GM23338 (cell line): ENCODE data around the gene RFX3. TPM values are rescaled to one million over a fixed set of nuclear protein-coding genes. Genes with fewer than 3 reads are reported as not detected.
A peak's percentile ranks its signal among the peaks of the same experiment; 100 is the strongest.

Experiments used
- ATAC-seq: fragments of 200-7000 bp; cut with Tn5 transposase; 3 replicates; pipeline ENCODE4 v1.9.1; 2020
- DNase-seq: peaks from one replicate; pipeline ENCODE4 v3.0.0-alpha.2; 2015; ENCODE audit warnings: low spot score
- H2AFZ ChIP-seq: fragments of 200-600 bp; sonication (generic); 2 replicates; pipeline ENCODE4 v1.8.0; 2016; ENCODE audit warnings: antibody characterized with exemption, mild to moderate bottlenecking, moderate library complexity
- H3F3A ChIP-seq: fragments of 200-600 bp; sonication (generic); replicated peaks from 2 replicates; pipeline ENCODE4 v1.8.0; 2017; ENCODE audit warnings: antibody characterized with exemption, mixed run types, low read depth
- H3K27ac ChIP-seq: fragments of 200-600 bp; sonication (generic); 2 replicates; pipeline ENCODE4 v1.6.1; 2016; ENCODE audit warnings: low read depth
- H3K27me3 ChIP-seq: fragments of 200-600 bp; sonication (generic); 2 replicates; pipeline ENCODE4 v1.8.0; 2016; ENCODE audit warnings: mild to moderate bottlenecking, mixed run types, moderate library complexity; ENCODE audit not compliant: insufficient read depth
- H3K36me3 ChIP-seq: fragments of 200-600 bp; sonication (generic); 2 replicates; pipeline ENCODE4 v1.8.0; 2016; ENCODE audit warnings: mild to moderate bottlenecking; ENCODE audit not compliant: insufficient read depth
- H3K4me1 ChIP-seq: fragments of 200-600 bp; sonication (generic); 2 replicates; pipeline ENCODE4 v1.8.0; 2016; ENCODE audit warnings: mild to moderate bottlenecking, moderate library complexity; ENCODE audit not compliant: insufficient read depth
- H3K4me2 ChIP-seq: fragments of 200-600 bp; sonication (generic); 2 replicates; pipeline ENCODE4 v1.7.1; 2017; ENCODE audit warnings: mixed run types
- H3K4me3 ChIP-seq: fragments of 200-600 bp; sonication (generic); 2 replicates; pipeline ENCODE4 v1.6.1; 2016; ENCODE audit warnings: mixed run types
- H3K79me2 ChIP-seq: fragments of 200-600 bp; sonication (generic); replicated peaks from 2 replicates; pipeline ENCODE4 v1.8.0; 2017; ENCODE audit warnings: mild to moderate bottlenecking; ENCODE audit not compliant: insufficient read depth
- H3K9me2 ChIP-seq: fragments of 200-600 bp; sonication (generic); 2 replicates; pipeline ENCODE4 v1.8.0; 2017; ENCODE audit not compliant: insufficient read depth
- H4K20me1 ChIP-seq: fragments of 200-600 bp; sonication (generic); replicated peaks from 2 replicates; pipeline ENCODE4 v1.8.0; 2017; ENCODE audit warnings: mild to moderate bottlenecking; ENCODE audit not compliant: insufficient read depth
- H3K27ac Mint-ChIP-seq: 2 replicates; pipeline ENCODE4 v1.8.0; 2020; ENCODE audit warnings: inconsistent platforms, mild to moderate bottlenecking, moderate library complexity, mixed read lengths
- H3K27me3 Mint-ChIP-seq: 3 replicates; pipeline ENCODE4 v1.8.0; 2022; ENCODE audit warnings: low read depth, mild to moderate bottlenecking, moderate library complexity, mixed read lengths, inconsistent platforms; ENCODE audit not compliant: insufficient read depth, poor library complexity
- H3K36me3 Mint-ChIP-seq: 3 replicates; pipeline ENCODE4 v1.8.0; 2021; ENCODE audit warnings: low read depth, mild to moderate bottlenecking, inconsistent platforms, moderate library complexity, mixed read lengths
- H3K4me1 Mint-ChIP-seq: 3 replicates; pipeline ENCODE4 v1.8.0; 2020; ENCODE audit warnings: mild to moderate bottlenecking, inconsistent platforms, mixed read lengths
- H3K4me3 Mint-ChIP-seq: 3 replicates; pipeline ENCODE4 v1.8.0; 2021; ENCODE audit warnings: moderate library complexity, mild to moderate bottlenecking, inconsistent platforms, mixed read lengths
- H3K9me3 Mint-ChIP-seq: 3 replicates; pipeline ENCODE4 v1.8.0; 2020; ENCODE audit warnings: moderate library complexity, mild to moderate bottlenecking, inconsistent platforms, mixed read lengths
- CTCF ChIP-seq, 2 experiments: fragments of 200-600 bp in 1 of 2; sonication (generic) in 1 of 2; conservative IDR thresholded peaks; 2 replicates each; pipeline versions ENCODE4 v1.5.1 to v1.6.1; 2016 to 2017; ENCODE audit warnings: antibody characterized with exemption in 2 of 2, low read depth in 2 of 2, mild to moderate bottlenecking in 2 of 2, moderate library complexity in 1 of 2
- ZNF114 ChIP-seq: fragments of 250-450 bp; sonication (Bioruptor Pico); IDR thresholded peaks from 2 replicates; pipeline ENCODE4 v1.5.0; 2020; ENCODE audit warnings: mild to moderate bottlenecking, moderate library complexity
- polyA plus RNA-seq: library from polyadenylated mRNA; unstranded; fragments of >200 nt; fragmentation: Nextera tagmentation; extraction: Ambion mirVana; gene quantifications from 2 replicates; pipeline ENCODE4 v1.2.1, GENCODE V29; 2016
- total RNA-seq: library from RNA; depleted of rRNA; stranded (reverse); fragments of >200 nt; shearing (Covaris generic); gene quantifications from 2 replicates; pipeline ENCODE4 v1.2.3, GENCODE V29; 2014
- TF ChIP-seq, protein P1 (sequence below): IDR thresholded peaks from one replicate; pipeline ENCODE4 v1.6.1; 2018; ENCODE audit warnings: antibody characterized with exemption; ENCODE audit not compliant: unreplicated experiment

Gene RFX3
- total and polyA plus RNA-seq, 2 experiments from 2014 or later = 9.8 to 22.1 TPM

DNA sequence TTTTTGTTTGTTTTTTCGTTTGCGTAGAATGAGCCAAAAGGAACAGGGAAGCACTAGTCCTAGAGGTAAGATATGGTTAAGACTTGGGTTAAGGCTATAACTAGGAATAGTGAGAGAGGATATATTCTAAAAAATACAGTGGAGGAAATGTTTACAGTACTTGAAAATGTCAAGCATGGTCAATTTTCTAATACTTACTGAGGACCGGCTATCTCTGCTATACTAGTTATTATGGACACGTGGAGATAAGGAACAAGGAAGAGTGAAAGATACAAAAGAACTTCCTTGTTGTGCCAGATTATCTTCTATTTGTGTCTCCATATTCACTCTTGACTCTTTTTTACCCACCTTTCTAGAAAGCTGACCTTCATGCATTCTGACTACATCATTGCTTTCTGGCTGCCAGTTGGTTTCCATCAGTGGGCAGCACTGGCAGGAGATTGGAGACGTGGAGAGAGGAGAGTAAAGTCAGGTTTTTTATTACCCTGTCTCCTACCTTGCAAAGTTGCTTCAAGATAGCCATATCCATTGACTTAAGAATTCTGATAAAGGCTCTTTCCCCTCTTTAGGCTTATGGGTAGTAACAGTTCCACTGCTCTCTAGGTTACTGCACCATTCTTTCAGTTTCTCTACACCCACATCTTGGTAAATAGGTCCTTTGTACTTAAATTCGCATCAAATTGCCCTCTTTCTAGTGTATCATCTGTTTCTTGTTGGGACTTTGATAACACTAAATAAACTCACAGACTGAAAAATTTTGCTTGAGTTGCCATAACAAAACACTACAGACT is 9.0 kb upstream of the RFX3 start:
- H3K9me2 ChIP-seq = peaks cover 5% of the 10 kb centered on the region; the same call in 1 of the 2 replicates

GRCh38 chr9:3532158-3532557 is 6.4 kb upstream of the RFX3 start:
- no peaks in the 10 kb centered on the region for H3F3A ChIP-seq
- H3K27me3 Mint-ChIP-seq = no peaks in the 10 kb centered on the region
- no peaks in the 10 kb centered on the region for H3K27me3 ChIP-seq
- H3K4me1 Mint-ChIP-seq = peaks cover 22% of the 10 kb centered on the region
- H3K4me1 ChIP-seq = peaks cover 18% of the 10 kb centered on the region
- no peak overlapping the region for H3K27ac ChIP-seq
- H3K27ac Mint-ChIP-seq = no peak overlapping the region
- H3K4me3 ChIP-seq = no peak overlapping the region
- DNase-seq (peak; percentile 39), ATAC-seq (peak; percentile 50; the same call in 2 of the 3 replicates)
- peaks cover 5% of the 10 kb centered on the region; the same call in 1 of the 2 replicates for H3K9me2 ChIP-seq
- no peak overlapping the region for H3K4me2 ChIP-seq
- no peak overlapping the region for H3K4me3 Mint-ChIP-seq
- TF ChIP-seq, protein P1, sequence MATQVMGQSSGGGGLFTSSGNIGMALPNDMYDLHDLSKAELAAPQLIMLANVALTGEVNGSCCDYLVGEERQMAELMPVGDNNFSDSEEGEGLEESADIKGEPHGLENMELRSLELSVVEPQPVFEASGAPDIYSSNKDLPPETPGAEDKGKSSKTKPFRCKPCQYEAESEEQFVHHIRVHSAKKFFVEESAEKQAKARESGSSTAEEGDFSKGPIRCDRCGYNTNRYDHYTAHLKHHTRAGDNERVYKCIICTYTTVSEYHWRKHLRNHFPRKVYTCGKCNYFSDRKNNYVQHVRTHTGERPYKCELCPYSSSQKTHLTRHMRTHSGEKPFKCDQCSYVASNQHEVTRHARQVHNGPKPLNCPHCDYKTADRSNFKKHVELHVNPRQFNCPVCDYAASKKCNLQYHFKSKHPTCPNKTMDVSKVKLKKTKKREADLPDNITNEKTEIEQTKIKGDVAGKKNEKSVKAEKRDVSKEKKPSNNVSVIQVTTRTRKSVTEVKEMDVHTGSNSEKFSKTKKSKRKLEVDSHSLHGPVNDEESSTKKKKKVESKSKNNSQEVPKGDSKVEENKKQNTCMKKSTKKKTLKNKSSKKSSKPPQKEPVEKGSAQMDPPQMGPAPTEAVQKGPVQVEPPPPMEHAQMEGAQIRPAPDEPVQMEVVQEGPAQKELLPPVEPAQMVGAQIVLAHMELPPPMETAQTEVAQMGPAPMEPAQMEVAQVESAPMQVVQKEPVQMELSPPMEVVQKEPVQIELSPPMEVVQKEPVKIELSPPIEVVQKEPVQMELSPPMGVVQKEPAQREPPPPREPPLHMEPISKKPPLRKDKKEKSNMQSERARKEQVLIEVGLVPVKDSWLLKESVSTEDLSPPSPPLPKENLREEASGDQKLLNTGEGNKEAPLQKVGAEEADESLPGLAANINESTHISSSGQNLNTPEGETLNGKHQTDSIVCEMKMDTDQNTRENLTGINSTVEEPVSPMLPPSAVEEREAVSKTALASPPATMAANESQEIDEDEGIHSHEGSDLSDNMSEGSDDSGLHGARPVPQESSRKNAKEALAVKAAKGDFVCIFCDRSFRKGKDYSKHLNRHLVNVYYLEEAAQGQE = no peak
- no peaks in the 10 kb centered on the region for H4K20me1 ChIP-seq
- H3K79me2 ChIP-seq = peaks cover 40% of the 10 kb centered on the region
- H3K36me3 ChIP-seq = no peaks in the 10 kb centered on the region
- H3K36me3 Mint-ChIP-seq = peaks cover 23% of the 10 kb centered on the region
- peaks cover 3% of the 10 kb centered on the region; the same call in 1 of the 3 replicates for H3K9me3 Mint-ChIP-seq
- no peak overlapping the region for H2AFZ ChIP-seq

More for the DNA sequence above, 9.0 kb upstream of the RFX3 start:
- Histone ChIP-seq H2AFZ (no peak overlapping the region), H3K4me3 (no peak overlapping the region), H3K4me2 (no peak overlapping the region), H3K36me3 (no peaks in the 10 kb centered on the region), H4K20me1 (no peaks in the 10 kb centered on the region), H3K79me2 (peaks cover 13% of the 10 kb centered on the region), H3K27ac (no peak overlapping the region), H3F3A (no peaks in the 10 kb centered on the region), H3K4me1 (0 out of 2 replicates have a peak, but pooled peaks cover 4% of the 10 kb centered on the region), H3K27me3 (no peaks in the 10 kb centered on the region)
- TF ChIP-seq CTCF (conservative IDR thresholded peaks at IDR 0.05; ENCODE audit: low read depth in 2 of 2) (no peak), ZNF114 (CRISPR knock-in tag) (no peak)
- peaks cover 4% of the 10 kb centered on the region for H3K27me3 Mint-ChIP-seq
- H3K4me3 Mint-ChIP-seq = no peak overlapping the region
- H3K4me1 Mint-ChIP-seq = peaks cover 3% of the 10 kb centered on the region; the same call in 2 of the 3 replicates
- DNase-seq (no peak), ATAC-seq (no peak)
- H3K27ac Mint-ChIP-seq = no peak overlapping the region
- peaks cover 3% of the 10 kb centered on the region; the same call in 1 of the 3 replicates for H3K9me3 Mint-ChIP-seq
- peaks cover 12% of the 10 kb centered on the region; the same call in 2 of the 3 replicates for H3K36me3 Mint-ChIP-seq
